Neutrophil (primary cell): Measurements from ENCODE around the gene TBC1D22A.

ENCODE experiments used
- H3K27ac ChIP-seq: fragments of 200-600 bp; sonication (generic); 2 replicates; pipeline ENCODE4 v1.5.1; 2016; ENCODE audit warnings: mild to moderate bottlenecking, moderate library complexity
- H3K27me3 ChIP-seq: fragments of 200-600 bp; sonication (generic); 2 replicates; pipeline ENCODE4 v1.6.0; 2016; ENCODE audit warnings: mild to moderate bottlenecking
- H3K36me3 ChIP-seq: fragments of 200-600 bp; sonication (generic); 2 replicates; pipeline ENCODE4 v1.5.1; 2017
- H3K4me1 ChIP-seq, 2 experiments: fragments of 200-600 bp in 1 of 2; sonication (generic) in 1 of 2; 1 replicate in 1 of 2; 2 replicates in 1 of 2; pipeline versions ENCODE4 v1.5.1 to v1.6.1; 2013 to 2016; ENCODE audit warnings: low read depth in 1 of 2, low read length in 1 of 2, mild to moderate bottlenecking in 1 of 2, moderate library complexity in 1 of 2; ENCODE audit not compliant: control insufficient read depth in 1 of 2, insufficient read depth in 1 of 2
- H3K4me3 ChIP-seq, 2 experiments: fragments of 200-600 bp in 1 of 2; sonication (generic) in 1 of 2; 1 replicate in 1 of 2; 2 replicates in 1 of 2; pipeline ENCODE4 v1.5.1; 2013 to 2016; ENCODE audit warnings: low read depth in 1 of 2, low read length in 1 of 2, mild to moderate bottlenecking in 1 of 2, moderate library complexity in 1 of 2
- H3K9me3 ChIP-seq: fragments of 200-600 bp; sonication (generic); 2 replicates; pipeline ENCODE4 v1.5.1; 2016
- TF ChIP-seq, protein P1 (sequence below): fragments of 200-600 bp; sonication (generic); IDR thresholded peaks from 2 replicates; pipeline ENCODE4 v1.5.1; 2016; ENCODE audit warnings: antibody characterized with exemption

Gene TBC1D22A

GRCh38 chr22:46990937-46991550 is 228.6 kb downstream of the TBC1D22A start:
- TF ChIP-seq, protein P1, sequence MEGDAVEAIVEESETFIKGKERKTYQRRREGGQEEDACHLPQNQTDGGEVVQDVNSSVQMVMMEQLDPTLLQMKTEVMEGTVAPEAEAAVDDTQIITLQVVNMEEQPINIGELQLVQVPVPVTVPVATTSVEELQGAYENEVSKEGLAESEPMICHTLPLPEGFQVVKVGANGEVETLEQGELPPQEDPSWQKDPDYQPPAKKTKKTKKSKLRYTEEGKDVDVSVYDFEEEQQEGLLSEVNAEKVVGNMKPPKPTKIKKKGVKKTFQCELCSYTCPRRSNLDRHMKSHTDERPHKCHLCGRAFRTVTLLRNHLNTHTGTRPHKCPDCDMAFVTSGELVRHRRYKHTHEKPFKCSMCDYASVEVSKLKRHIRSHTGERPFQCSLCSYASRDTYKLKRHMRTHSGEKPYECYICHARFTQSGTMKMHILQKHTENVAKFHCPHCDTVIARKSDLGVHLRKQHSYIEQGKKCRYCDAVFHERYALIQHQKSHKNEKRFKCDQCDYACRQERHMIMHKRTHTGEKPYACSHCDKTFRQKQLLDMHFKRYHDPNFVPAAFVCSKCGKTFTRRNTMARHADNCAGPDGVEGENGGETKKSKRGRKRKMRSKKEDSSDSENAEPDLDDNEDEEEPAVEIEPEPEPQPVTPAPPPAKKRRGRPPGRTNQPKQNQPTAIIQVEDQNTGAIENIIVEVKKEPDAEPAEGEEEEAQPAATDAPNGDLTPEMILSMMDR, result no peak
- H3K4me1 ChIP-seq, result no peaks in the 10 kb centered on the region
- H3K27me3 ChIP-seq, result no peaks in the 10 kb centered on the region
- no peak overlapping the region for H3K4me3 ChIP-seq
- H3K9me3 ChIP-seq, result no peaks in the 10 kb centered on the region
- no peak overlapping the region for H3K27ac ChIP-seq
- H3K36me3 ChIP-seq, result peaks cover 43% of the 10 kb centered on the region

DNA sequence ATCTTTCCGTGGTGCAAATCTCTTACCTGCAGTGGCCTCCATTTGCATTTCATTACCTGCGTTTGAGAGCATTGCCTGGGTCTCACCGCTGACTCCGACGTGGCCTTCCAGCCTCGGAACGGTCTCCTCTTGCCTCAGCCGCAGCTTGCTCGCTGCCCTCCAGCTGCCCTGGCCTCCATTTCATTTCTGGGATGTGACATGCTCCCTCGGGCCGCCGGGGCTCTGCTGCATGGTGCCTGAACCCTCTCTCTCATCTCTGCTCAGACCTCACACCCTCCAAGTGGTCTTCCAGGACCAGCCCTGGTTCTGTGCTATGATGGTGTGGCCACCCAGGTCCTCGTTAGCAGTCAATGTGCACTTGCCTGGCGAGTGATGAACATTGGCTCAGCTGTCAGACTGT is 229.2 kb downstream of the TBC1D22A start:
- Histone ChIP-seq H3K36me3 (peaks cover 43% of the 10 kb centered on the region), H3K9me3 (no peaks in the 10 kb centered on the region), H3K4me1 (no peaks in the 10 kb centered on the region)

GRCh38 chr22:46992121-46992731 is 229.8 kb downstream of the TBC1D22A start:
- peaks cover 43% of the 10 kb centered on the region for H3K36me3 ChIP-seq
- no peaks in the 10 kb centered on the region for H3K9me3 ChIP-seq
- no peak overlapping the region for H3K27ac ChIP-seq
- TF ChIP-seq, protein P1, result no peak
- H3K27me3 ChIP-seq, result no peaks in the 10 kb centered on the region
- H3K4me3 ChIP-seq, result no peak overlapping the region
- H3K4me1 ChIP-seq, result no peaks in the 10 kb centered on the region

More for the DNA sequence above, 229.2 kb downstream of the TBC1D22A start:
- Histone ChIP-seq H3K27ac (no peak overlapping the region), H3K4me3 (no peak overlapping the region), H3K27me3 (no peaks in the 10 kb centered on the region)
- TF ChIP-seq, protein P1, result no peak

DNA sequence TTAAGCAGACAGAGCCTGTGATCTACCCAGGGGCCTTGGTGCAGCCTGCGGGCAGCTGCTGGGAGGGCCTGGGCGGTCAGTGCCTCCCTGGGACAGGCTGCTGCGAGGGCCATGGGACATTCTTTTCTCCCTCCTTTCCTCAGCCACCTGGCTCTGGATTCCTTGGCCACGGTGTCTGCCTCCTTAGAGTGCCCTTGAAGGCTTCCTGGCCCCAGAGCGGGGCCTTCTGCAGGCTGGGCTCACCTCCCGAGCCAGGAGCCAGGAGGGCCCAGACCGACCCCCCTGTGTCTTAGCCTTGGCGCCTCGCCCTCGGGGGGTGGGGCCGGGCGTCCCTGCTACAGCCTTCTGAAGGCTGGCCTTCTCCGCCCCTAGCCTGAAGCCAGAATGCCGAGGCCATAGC is 231.2 kb downstream of the TBC1D22A start:
- Histone ChIP-seq H3K4me1 (no peaks in the 10 kb centered on the region), H3K36me3 (peaks cover 57% of the 10 kb centered on the region), H3K4me3 (no peak overlapping the region), H3K27ac (no peak overlapping the region), H3K27me3 (no peaks in the 10 kb centered on the region), H3K9me3 (no peaks in the 10 kb centered on the region)
- TF ChIP-seq, protein P1, result no peak

- H3K9me3 ChIP-seq, result no peaks in the 10 kb centered on the region
- no peak overlapping the region for H3K4me3 ChIP-seq
- no peaks in the 10 kb centered on the region for H3K4me1 ChIP-seq
- peaks cover 58% of the 10 kb centered on the region for H3K36me3 ChIP-seq
- H3K27me3 ChIP-seq, result no peaks in the 10 kb centered on the region
- TF ChIP-seq, protein P1, result no peak
- H3K27ac ChIP-seq, result no peak overlapping the region
Observed at GRCh38 chr22:46994265-46994664, 231.8 kb downstream of the TBC1D22A start.
